ENCODE results near the gene UQCC3.
A peak's percentile ranks its signal among the peaks of the same experiment; 100 is the strongest.

The UQCC3 gene

DNA sequence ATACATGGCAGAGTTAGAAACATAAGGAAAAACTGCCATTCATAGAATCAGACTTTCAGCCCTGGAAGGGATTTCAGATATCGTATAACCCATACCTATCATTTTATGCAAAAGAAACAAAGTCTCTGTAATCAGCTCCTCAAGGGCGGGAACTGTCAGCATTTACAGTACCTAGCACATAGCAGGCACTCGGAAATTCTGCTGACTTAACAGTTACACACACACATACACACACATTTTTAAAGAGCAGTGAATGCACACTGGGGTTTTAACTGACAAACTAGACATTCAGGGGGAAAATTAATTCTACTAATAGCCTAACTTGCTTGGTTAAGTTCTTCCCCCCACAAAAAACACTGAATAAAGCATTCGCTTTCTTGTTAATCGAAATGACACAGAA is 44.7 kb downstream of the UQCC3 start:
- no peak overlapping the region for H3K4me3 ChIP-seq (ENCODE audit: low read length)
- TF ChIP-seq, protein P1, sequence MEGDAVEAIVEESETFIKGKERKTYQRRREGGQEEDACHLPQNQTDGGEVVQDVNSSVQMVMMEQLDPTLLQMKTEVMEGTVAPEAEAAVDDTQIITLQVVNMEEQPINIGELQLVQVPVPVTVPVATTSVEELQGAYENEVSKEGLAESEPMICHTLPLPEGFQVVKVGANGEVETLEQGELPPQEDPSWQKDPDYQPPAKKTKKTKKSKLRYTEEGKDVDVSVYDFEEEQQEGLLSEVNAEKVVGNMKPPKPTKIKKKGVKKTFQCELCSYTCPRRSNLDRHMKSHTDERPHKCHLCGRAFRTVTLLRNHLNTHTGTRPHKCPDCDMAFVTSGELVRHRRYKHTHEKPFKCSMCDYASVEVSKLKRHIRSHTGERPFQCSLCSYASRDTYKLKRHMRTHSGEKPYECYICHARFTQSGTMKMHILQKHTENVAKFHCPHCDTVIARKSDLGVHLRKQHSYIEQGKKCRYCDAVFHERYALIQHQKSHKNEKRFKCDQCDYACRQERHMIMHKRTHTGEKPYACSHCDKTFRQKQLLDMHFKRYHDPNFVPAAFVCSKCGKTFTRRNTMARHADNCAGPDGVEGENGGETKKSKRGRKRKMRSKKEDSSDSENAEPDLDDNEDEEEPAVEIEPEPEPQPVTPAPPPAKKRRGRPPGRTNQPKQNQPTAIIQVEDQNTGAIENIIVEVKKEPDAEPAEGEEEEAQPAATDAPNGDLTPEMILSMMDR (conservative IDR thresholded peaks at IDR 0.05; ENCODE audit: low read length), result no peak
- DNase-seq (ENCODE audit: low read depth), result no peak

DNA sequence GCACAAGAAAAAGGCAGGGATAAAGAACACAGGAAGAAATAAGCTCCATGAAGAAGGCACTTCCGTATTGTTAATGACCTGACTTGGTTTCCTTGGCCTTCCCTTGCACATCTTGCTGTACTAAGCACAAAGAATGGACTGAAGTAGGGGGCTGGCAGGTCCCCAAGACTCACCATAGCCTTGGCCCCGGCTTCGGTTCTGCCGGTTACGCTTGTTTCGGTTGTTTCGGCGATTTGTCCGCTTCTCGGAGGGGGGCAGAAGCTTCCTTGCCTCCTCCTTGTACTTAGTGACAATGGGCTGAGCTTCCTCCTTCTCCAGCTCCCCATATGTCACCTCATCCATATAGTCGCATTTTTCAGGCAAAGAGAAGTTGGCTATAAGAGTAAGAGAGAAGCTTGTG is 45.3 kb downstream of the UQCC3 start:
- no peak overlapping the region for H3K4me3 ChIP-seq (ENCODE audit: low read length)
- DNase-seq (ENCODE audit: low read depth), result no peak
- TF ChIP-seq, protein P1 (conservative IDR thresholded peaks at IDR 0.05; ENCODE audit: low read length), result no peak

DNA sequence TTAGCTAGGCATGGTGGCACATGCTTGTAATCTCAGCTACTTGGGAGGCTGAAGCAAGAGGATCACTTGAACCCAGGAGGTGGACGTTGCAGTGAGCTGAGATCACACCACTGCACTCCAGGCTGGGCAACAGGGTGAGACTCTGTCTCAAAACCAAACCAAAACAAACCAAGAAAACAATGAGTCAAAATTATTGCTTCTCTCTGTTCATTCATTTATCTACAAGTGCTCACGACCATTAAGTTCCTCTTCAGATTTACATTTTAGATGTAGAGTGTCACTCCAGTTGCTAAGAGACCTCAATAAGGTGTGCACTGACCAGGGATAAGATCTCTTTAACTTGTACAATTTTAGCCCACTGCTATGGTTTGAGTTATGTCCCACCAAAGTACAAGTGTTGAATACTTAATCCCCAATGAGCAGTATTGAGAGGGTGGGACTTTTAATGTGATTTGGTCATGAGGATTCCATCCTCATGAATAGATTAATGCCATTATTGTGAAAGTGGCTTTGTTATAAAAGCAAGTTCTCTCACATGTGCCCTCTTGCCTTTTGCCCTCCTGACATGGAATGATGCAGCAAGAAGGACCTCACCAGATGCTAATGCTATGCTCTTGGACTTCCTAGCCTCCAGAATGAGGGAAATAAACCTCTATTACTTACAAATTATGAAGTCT is 48.0 kb downstream of the UQCC3 start:
- TF ChIP-seq, protein P1 (conservative IDR thresholded peaks at IDR 0.05; ENCODE audit: low read length), result no peak
- DNase-seq (ENCODE audit: low read depth), result peak; percentile 25
- no peak overlapping the region for H3K4me3 ChIP-seq (ENCODE audit: low read length)

DNA sequence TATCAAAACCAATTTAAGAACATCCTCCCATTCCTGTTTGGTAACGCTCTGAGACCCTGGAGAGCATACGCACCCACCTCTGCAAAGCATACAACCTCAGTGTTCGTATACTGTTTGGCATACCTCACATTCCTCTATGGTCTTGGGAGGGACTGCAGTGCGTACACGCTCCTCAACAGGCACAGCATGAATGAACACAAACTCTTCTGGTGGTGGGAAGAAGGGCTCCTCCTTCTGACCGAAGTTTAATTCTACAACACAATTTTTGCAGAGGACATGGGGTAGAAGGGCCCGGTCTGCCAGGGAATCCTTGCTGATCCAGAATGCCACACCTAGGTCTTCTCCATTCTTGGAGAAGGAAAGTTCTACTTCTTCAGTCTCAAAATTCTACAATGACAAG is 50.5 kb downstream of the UQCC3 start:
- DNase-seq (ENCODE audit: low read depth), result peak; percentile 39
- TF ChIP-seq, protein P1 (conservative IDR thresholded peaks at IDR 0.05; ENCODE audit: low read length), result peak; percentile 9; the same call in 1 of the 2 replicates
- no peak overlapping the region for H3K4me3 ChIP-seq (ENCODE audit: low read length)

Data from AG10803 (cell line).